ENCODE data around the gene CLDN19. TPM values are rescaled to one million over a fixed set of nuclear protein-coding genes. Genes with fewer than 3 reads are reported as not detected.

Gene CLDN19
- total and polyA plus RNA-seq, 9 donors = 0.10 to 3.5 (median 0.58) TPM

DNA sequence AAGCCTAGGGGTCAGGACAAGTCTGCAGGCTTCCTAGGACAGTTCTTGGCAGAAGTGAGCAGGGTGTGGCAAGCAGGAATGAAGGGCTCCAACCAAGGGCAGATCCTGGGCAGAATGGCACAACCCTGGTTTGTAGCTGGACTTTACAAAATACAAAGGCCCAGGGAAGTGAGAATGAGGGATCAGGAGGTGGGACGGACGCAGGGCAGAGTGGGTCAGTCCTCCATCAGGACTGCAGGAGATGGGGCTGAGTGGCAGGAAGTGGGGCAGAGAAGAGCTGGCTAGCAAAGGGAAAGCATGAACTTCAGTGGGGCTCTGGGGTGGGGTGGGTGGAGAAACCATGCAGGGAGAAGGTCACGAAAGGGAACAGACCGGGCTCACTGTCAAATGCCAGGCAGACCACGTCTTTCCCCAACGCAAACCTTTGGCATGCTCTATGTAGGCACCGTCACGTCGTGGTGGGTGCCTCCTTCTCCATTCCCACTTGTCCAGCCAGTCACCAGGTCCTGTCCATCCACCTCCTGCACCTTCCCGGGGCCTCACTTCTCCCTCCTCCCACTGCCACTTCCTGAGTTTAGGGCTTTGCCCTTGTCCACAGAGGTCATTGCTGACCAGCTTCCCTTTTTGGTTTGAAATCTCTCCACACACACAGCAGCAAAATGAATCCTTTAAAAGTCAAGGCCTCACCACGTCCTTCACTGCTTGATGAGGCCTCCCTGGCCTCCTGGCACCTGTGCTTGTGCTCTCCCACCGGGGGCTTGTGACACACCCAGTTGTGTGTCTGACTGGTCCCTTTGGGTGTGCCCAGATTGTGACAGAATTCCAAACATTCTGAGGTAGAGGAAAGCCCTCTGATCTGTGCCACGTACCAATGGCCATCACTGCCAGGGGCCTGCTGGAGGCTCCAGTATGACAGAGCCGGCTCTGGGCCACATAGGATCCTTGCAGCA is 8.7 kb upstream of the CLDN19 start:
- 86% methylated on average over 13 of the region's 14 CpGs for WGBS (ENCODE audit: insufficient coverage)
- no peak overlapping the region for H3K27ac ChIP-seq (ENCODE audit: low read length)

DNA sequence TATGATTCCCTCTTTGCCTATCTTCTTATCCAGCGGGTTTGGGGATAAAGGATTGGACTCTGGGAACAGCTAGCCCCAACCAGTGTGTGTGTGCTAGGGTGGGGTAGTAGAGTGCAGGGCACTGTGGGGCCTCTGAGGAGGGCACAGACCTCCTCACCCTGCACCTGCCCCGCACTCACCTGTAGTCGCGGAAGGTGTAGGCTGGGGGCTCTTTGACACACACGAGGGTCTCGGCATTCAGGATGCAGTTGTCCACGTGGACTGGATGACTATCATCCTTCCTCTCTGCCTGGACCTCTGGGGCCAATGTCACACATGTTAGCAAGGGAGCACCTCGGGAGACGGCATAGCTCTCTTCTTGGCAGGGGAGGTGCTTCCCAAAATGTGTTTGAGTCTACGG is 8.0 kb upstream of the CLDN19 start:
- Histone ChIP-seq H3K27me3 (ENCODE audit: control insufficient read depth, insufficient read depth, low read length) (no peaks in the 10 kb centered on the region), H3K4me1 (ENCODE audit: control insufficient read depth, insufficient read depth, low read length) (no peaks in the 10 kb centered on the region), H3K27ac (ENCODE audit: low read length) (no peak overlapping the region), H3K36me3 (ENCODE audit: control insufficient read depth, insufficient read depth, low read length) (peaks cover 63% of the 10 kb centered on the region), H3K9me3 (replicated peaks; ENCODE audit: control insufficient read depth, low read depth, low read length) (no peaks in the 10 kb centered on the region), H3K4me3 (ENCODE audit: low read length) (no peak overlapping the region)
- 81% methylated on average over 8 of the region's 10 CpGs for WGBS (ENCODE audit: insufficient coverage)
- DNase-seq = no peak

More for the DNA sequence above, 8.7 kb upstream of the CLDN19 start:
- H3K36me3 ChIP-seq (ENCODE audit: control insufficient read depth, insufficient read depth, low read length) = peaks cover 67% of the 10 kb centered on the region
- no peaks in the 10 kb centered on the region for H3K4me1 ChIP-seq (ENCODE audit: control insufficient read depth, insufficient read depth, low read length)
- H3K4me3 ChIP-seq (ENCODE audit: low read length) = no peak overlapping the region
- DNase-seq = no peak
- no peaks in the 10 kb centered on the region for H3K27me3 ChIP-seq (ENCODE audit: control insufficient read depth, insufficient read depth, low read length)
- no peaks in the 10 kb centered on the region for H3K9me3 ChIP-seq (replicated peaks; ENCODE audit: control insufficient read depth, low read depth, low read length)

DNA sequence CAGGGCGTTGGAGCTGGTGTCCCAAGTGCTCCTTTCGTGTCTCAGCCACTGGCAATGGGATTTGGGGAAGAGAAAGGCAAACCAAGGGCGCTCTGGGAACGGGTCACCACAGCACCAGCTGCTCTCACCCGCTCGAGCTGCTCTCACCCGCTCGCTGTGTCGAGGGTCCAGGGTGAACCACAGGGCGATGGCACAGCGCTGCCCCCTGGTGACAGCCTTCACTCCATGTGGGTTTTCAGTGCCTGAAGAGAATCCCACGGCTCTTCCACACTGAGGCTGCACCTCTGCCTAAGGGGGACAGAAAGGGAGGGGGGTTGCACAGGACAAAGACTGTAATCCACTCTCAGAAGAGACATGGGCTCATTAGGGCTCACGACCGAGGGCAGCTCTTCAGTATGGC is 7.1 kb upstream of the CLDN19 start:
- no peak overlapping the region for H3K27ac ChIP-seq (ENCODE audit: low read length)
- H3K4me1 ChIP-seq (ENCODE audit: control insufficient read depth, insufficient read depth, low read length) = no peaks in the 10 kb centered on the region
- no peaks in the 10 kb centered on the region for H3K9me3 ChIP-seq (replicated peaks; ENCODE audit: control insufficient read depth, low read depth, low read length)
- H3K4me3 ChIP-seq (ENCODE audit: low read length) = no peak overlapping the region
- DNase-seq = no peak
- 51% methylated on average over 12 of the region's 14 CpGs for WGBS (ENCODE audit: insufficient coverage)
- H3K36me3 ChIP-seq (ENCODE audit: control insufficient read depth, insufficient read depth, low read length) = peaks cover 56% of the 10 kb centered on the region
- no peaks in the 10 kb centered on the region for H3K27me3 ChIP-seq (ENCODE audit: control insufficient read depth, insufficient read depth, low read length)

DNA sequence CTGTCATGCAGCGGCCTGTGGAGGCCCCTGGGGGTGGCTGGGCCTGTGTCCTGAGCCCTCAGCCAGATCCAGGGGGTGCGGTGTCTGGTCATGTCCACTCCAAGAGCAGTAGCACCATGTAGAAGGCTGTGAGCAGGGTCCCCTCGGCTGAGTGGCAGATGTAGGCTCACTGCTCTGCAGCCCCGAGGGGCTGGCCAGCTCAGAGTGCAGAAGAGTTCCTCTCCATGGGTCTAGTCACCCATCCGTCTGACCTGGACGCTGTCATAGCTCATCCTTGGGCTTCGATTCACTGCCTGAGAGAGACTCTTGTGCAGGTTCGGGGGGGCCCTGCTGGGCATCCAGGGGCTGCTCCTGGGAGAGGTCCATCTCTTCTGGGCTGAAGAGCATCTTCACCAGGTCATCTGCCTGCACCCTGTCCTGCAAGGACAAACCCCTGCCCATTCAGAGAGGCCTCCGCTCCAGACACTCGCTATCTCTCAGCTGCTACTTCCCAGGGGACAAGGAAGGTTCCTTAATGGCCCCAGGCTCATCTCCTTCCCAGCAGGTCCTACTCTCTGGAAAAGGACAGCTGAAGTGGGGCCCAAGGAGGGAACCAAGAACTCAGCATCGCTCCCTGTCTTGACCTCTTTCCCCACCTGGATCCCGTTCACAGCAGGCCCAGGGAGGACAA is 6.5 kb upstream of the CLDN19 start:
- H3K27ac ChIP-seq (ENCODE audit: low read length) = no peak overlapping the region
- WGBS (ENCODE audit: insufficient coverage) = 84% methylated on average over 10 of the region's 12 CpGs
- H3K4me3 ChIP-seq (ENCODE audit: low read length) = no peak overlapping the region
- DNase-seq = no peak
- no peaks in the 10 kb centered on the region for H3K27me3 ChIP-seq (ENCODE audit: control insufficient read depth, insufficient read depth, low read length)
- H3K36me3 ChIP-seq (ENCODE audit: control insufficient read depth, insufficient read depth, low read length) = peaks cover 50% of the 10 kb centered on the region
- H3K9me3 ChIP-seq (replicated peaks; ENCODE audit: control insufficient read depth, low read depth, low read length) = no peaks in the 10 kb centered on the region
- H3K4me1 ChIP-seq (ENCODE audit: control insufficient read depth, insufficient read depth, low read length) = no peaks in the 10 kb centered on the region

DNA sequence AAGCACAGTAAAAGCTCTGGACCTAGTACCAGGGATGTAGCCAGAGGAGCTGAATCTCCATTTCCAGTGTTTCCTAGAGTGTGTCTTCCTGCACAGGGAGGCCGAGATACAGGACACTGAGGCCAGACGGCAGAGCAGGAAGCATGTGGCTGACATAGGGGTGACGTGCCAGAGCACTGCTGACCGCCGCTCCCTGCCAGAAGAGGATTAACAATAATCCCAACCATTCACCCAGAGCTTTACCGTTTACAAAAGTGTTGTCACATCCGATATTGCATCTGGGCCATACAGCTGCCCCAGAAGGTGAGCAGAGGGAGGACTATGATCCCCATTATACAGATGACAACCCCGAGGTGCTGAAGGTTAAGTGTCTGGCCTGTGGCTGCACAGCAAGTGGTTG is 5.8 kb upstream of the CLDN19 start:
- Histone ChIP-seq H3K9me3 (replicated peaks; ENCODE audit: control insufficient read depth, low read depth, low read length) (no peaks in the 10 kb centered on the region), H3K4me3 (ENCODE audit: low read length) (no peak overlapping the region), H3K27me3 (ENCODE audit: control insufficient read depth, insufficient read depth, low read length) (no peaks in the 10 kb centered on the region), H3K36me3 (ENCODE audit: control insufficient read depth, insufficient read depth, low read length) (peaks cover 49% of the 10 kb centered on the region), H3K4me1 (ENCODE audit: control insufficient read depth, insufficient read depth, low read length) (peaks cover 1% of the 10 kb centered on the region), H3K27ac (ENCODE audit: low read length) (no peak overlapping the region)
- WGBS (ENCODE audit: insufficient coverage) = 45% methylated on average over 4 of the region's 8 CpGs
- DNase-seq = no peak

DNA sequence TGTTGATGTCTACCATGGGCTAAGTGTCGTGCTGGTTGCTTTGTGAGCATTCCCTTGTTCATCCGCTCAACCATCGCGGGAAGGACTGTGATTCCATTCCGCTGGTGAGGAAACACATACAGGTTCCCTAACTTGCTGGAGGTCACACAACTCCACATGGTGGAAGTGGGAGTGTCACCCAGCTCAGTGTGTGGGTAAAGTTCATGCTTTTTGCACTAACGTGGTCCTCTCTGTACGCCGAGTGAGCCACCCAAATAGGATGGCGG is 4.0 kb upstream of the CLDN19 start:
- WGBS (ENCODE audit: insufficient coverage) = 87% methylated on average over 8 of the region's 9 CpGs
- H3K4me1 ChIP-seq (ENCODE audit: control insufficient read depth, insufficient read depth, low read length) = peaks cover 12% of the 10 kb centered on the region
- DNase-seq = no peak
- H3K4me3 ChIP-seq (ENCODE audit: low read length) = no peak overlapping the region
- H3K27me3 ChIP-seq (ENCODE audit: control insufficient read depth, insufficient read depth, low read length) = no peaks in the 10 kb centered on the region
- peaks cover 38% of the 10 kb centered on the region for H3K36me3 ChIP-seq (ENCODE audit: control insufficient read depth, insufficient read depth, low read length)
- H3K27ac ChIP-seq (ENCODE audit: low read length) = no peak overlapping the region
- no peaks in the 10 kb centered on the region for H3K9me3 ChIP-seq (replicated peaks; ENCODE audit: control insufficient read depth, low read depth, low read length)

DNA sequence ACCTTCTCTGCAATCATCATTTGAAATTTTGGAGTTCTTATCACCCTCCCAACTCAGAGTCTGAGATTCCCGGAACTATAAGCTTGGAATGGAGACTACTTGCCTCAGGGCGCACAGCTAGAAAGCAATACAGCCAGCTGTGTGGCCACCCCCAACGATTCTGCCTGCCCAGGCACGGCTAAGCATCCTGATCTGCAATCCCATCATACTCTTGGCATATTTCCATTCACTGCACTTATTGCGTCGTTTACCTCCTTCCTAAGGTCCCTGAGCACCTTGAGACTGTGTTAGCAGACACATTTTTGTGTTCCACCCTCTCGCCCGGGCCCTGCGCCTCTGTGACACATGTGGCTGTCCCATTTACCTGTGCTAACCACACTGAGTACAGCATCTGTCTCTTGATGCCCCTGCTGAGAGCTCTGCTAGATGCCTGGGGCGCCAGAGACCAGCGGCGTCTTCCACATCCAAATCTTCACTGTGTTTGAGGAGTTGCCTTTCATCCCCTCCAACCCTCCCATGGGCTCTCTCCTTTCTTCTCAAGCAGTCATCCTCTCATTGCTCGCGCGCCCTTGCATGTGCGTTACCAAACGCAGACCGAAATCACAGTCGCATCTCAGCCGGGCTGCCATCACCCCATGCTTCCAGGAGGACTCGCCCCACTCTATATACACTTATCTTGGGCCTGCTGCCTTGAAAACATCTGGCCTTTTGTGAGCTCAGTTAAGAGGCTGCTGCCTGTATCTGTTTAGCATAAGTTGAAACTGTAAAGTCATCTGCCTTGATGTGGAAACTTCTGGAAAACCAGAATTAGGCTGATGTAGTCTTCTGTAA is 3.5 kb upstream of the CLDN19 start:
- peaks cover 12% of the 10 kb centered on the region for H3K4me1 ChIP-seq (ENCODE audit: control insufficient read depth, insufficient read depth, low read length)
- no peak overlapping the region for H3K4me3 ChIP-seq (ENCODE audit: low read length)
- H3K36me3 ChIP-seq (ENCODE audit: control insufficient read depth, insufficient read depth, low read length) = peaks cover 33% of the 10 kb centered on the region
- no peaks in the 10 kb centered on the region for H3K27me3 ChIP-seq (ENCODE audit: control insufficient read depth, insufficient read depth, low read length)
- DNase-seq = no peak
- H3K9me3 ChIP-seq (replicated peaks; ENCODE audit: control insufficient read depth, low read depth, low read length) = no peaks in the 10 kb centered on the region
- 63% methylated on average over 20 of the region's 21 CpGs for WGBS (ENCODE audit: insufficient coverage)
- H3K27ac ChIP-seq (ENCODE audit: low read length) = no peak overlapping the region

DNA sequence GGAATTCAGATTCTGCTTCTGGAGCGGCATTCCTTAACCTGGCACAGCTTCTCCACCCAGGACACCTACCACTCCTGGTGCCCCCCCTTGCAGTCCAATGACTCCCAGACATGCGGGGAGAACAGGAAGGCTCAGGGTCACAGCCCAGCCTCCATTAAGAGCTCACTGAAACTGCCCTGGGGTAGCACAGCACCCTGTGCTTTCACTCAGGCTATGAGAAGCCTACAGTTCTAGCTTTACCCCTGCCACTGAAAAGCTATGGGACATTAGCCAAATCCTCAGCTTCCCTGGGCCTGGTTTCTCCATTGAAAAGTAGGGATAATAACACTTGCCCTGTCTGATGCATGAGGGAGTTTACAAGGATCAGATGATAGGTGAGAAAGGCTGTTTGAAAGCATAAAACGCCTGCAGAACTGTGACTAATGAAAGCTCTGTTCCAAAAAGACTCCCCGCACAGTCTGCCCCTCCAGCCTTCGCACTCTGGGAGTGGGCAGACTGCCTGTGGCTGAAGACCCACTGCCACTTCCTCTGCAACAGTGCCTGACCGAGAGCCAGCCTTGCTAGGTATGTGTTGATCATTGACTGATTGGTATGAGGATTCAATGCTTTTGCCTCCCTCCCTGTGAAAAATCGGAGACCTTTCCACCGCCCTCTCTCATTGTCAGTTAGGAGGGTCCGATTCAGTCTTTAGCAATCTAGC is 2.7 kb upstream of the CLDN19 start:
- Histone ChIP-seq H3K9me3 (replicated peaks; ENCODE audit: control insufficient read depth, low read depth, low read length) (no peaks in the 10 kb centered on the region), H3K27ac (ENCODE audit: low read length) (no peak overlapping the region), H3K36me3 (ENCODE audit: control insufficient read depth, insufficient read depth, low read length) (peaks cover 25% of the 10 kb centered on the region), H3K4me3 (ENCODE audit: low read length) (no peak overlapping the region), H3K27me3 (ENCODE audit: control insufficient read depth, insufficient read depth, low read length) (no peaks in the 10 kb centered on the region), H3K4me1 (ENCODE audit: control insufficient read depth, insufficient read depth, low read length) (peaks cover 12% of the 10 kb centered on the region)
- WGBS (ENCODE audit: insufficient coverage) = 75% methylated on average over 5 of the region's 9 CpGs
- no peak for DNase-seq

DNA sequence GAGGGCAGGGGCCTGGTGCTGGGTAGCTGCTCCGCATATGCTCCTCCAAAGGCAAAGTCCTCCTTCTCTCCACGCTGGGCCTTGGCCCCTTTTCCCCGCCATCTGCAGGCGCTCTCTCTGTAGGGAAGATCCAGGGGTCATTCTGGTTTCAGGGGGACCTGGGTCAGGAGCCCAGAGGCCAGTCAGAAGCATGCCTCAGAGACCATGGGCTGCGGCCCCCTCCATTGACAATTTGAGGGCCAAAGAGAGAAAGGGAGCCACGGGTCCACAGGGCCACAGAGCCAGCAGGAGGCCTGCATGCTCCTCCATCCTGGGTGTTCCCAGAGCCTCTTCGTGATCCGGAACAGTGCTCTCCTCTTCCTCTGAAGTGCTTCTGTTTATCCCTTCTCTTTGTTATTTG is 2.1 kb upstream of the CLDN19 start:
- no peak overlapping the region for H3K4me3 ChIP-seq (ENCODE audit: low read length)
- peaks cover 19% of the 10 kb centered on the region for H3K36me3 ChIP-seq (ENCODE audit: control insufficient read depth, insufficient read depth, low read length)
- H3K27me3 ChIP-seq (ENCODE audit: control insufficient read depth, insufficient read depth, low read length) = no peaks in the 10 kb centered on the region
- no peak overlapping the region for H3K27ac ChIP-seq (ENCODE audit: low read length)
- peaks cover 12% of the 10 kb centered on the region for H3K4me1 ChIP-seq (ENCODE audit: control insufficient read depth, insufficient read depth, low read length)
- DNase-seq = no peak
- H3K9me3 ChIP-seq (replicated peaks; ENCODE audit: control insufficient read depth, low read depth, low read length) = no peaks in the 10 kb centered on the region
- 94% methylated on average over 3 of the region's 8 CpGs for WGBS (ENCODE audit: insufficient coverage)

Data from muscle of leg (tissue), 11 donors.